ENCODE data around the gene KCNQ5.

Gene KCNQ5

GRCh38 chr6:72683797-72684196 lies 61.9 kb downstream of the KCNQ5 start:
- no peak for DNase-seq

GRCh38 chr6:72689107-72689954 lies 67.5 kb downstream of the KCNQ5 start:
- DNase-seq: peak; percentile 35

GRCh38 chr6:72691249-72691648 lies 69.4 kb downstream of the KCNQ5 start:
- DNase-seq: no peak

- DNase-seq: no peak
Measured at GRCh38 chr6:72696055-72696454, 74.2 kb downstream of the KCNQ5 start.

GRCh38 chr6:72699159-72699558 lies 77.3 kb downstream of the KCNQ5 start:
- DNase-seq: peak; percentile 22

- DNase-seq: no peak
Measured at GRCh38 chr6:72702421-72702820, 80.6 kb downstream of the KCNQ5 start.

- no peak for DNase-seq
Measured at GRCh38 chr6:72703093-72703492, 81.2 kb downstream of the KCNQ5 start.

- no peak for DNase-seq
Measured at GRCh38 chr6:72704979-72705378, 83.1 kb downstream of the KCNQ5 start.

GRCh38 chr6:72709431-72709830 lies 87.6 kb downstream of the KCNQ5 start:
- peak; percentile 68 for DNase-seq

GRCh38 chr6:72711731-72712130 lies 89.9 kb downstream of the KCNQ5 start:
- DNase-seq: no peak

- peak; percentile 40 for DNase-seq
Measured at GRCh38 chr6:72712910-72713309, 91.0 kb downstream of the KCNQ5 start.

GRCh38 chr6:72715119-72715518 lies 93.3 kb downstream of the KCNQ5 start:
- DNase-seq: no peak

GRCh38 chr6:72716916-72717315 lies 95.1 kb downstream of the KCNQ5 start:
- peak; percentile 16 for DNase-seq

GRCh38 chr6:72720464-72720863 lies 98.6 kb downstream of the KCNQ5 start:
- DNase-seq: peak; percentile 66

GRCh38 chr6:72721346-72721745 lies 99.5 kb downstream of the KCNQ5 start:
- DNase-seq: peak; percentile 23

GRCh38 chr6:72724545-72724944 lies 102.7 kb downstream of the KCNQ5 start:
- peak; percentile 63 for DNase-seq

- no peak for DNase-seq
Measured at GRCh38 chr6:72728706-72729343, 107.0 kb downstream of the KCNQ5 start.

- DNase-seq: no peak
Measured at GRCh38 chr6:72733045-72733444, 111.2 kb downstream of the KCNQ5 start.

GRCh38 chr6:72738091-72738490 lies 116.2 kb downstream of the KCNQ5 start:
- DNase-seq: no peak

GRCh38 chr6:72739368-72739779 lies 117.5 kb downstream of the KCNQ5 start:
- DNase-seq: no peak

GRCh38 chr6:72740135-72740534 lies 118.3 kb downstream of the KCNQ5 start:
- DNase-seq: no peak

GRCh38 chr6:72741083-72741482 lies 119.2 kb downstream of the KCNQ5 start:
- DNase-seq: no peak

GRCh38 chr6:72742001-72742673 lies 120.3 kb downstream of the KCNQ5 start:
- no peak for DNase-seq

- peak; percentile 11 for DNase-seq
Measured at GRCh38 chr6:72746276-72746675, 124.4 kb downstream of the KCNQ5 start.

Data from fibroblast of skin of right quadriceps (primary cell).